ENCODE measurements around the gene DDC. TPM values are rescaled to one million over a fixed set of nuclear protein-coding genes. Genes with fewer than 3 reads are reported as not detected.

Gene DDC
- total RNA-seq, 1 experiment from 2014 or later, result 87.0 TPM

DNA sequence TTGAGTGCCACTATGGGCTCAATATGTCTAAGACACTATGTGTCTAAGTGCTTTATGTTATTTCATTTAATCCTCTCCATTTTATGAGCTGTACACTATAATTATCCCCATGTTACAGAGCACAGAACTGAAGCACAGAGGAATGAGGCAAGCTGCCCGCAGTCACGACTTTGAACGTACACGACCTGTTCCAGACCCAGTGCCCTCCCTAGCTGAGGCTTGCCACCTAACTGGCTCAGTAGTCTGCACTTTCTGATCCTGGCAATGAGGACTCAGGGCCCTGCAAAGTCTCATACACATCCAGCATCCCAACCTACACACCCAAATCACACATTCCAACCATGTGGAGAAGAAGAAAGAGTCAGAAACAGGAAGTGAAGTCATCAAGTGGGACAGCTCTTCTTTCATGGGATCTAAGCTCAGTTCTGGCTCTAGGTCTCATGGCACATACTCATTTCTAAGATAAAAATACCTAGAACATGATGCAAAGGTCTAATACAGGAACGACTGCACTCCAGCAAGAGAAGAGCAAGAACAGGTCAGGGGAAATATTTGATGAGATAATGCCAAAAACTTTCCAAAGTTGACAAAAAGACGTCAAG, 42.4 kb upstream of the DDC start:
- DNase-seq, result no peak
- no peaks in the 10 kb centered on the region for H3K9me3 Mint-ChIP-seq (ENCODE audit: unreplicated experiment)
- intact Hi-C loops (cut with micrococcal nuclease; ENCODE audit: unreplicated experiment), result no loop called here
- H3K27ac Mint-ChIP-seq (ENCODE audit: unreplicated experiment), result no peak overlapping the region
- Histone ChIP-seq H3K4me3 (ENCODE audit: low read depth, low read length) (no peak overlapping the region), H3K4me1 (no peaks in the 10 kb centered on the region), H3K36me3 (ENCODE audit: control insufficient read depth, insufficient read depth, low read length) (no peaks in the 10 kb centered on the region), H3K27me3 (replicated peaks; ENCODE audit: control insufficient read depth, insufficient read depth, low read length) (no peaks in the 10 kb centered on the region), H3K9me3 (no peaks in the 10 kb centered on the region)
- H3K4me3 Mint-ChIP-seq (ENCODE audit: unreplicated experiment), result no peak overlapping the region
- POLR2A ChIA-PET, result no interaction called here
- TF ChIP-seq, protein P1, sequence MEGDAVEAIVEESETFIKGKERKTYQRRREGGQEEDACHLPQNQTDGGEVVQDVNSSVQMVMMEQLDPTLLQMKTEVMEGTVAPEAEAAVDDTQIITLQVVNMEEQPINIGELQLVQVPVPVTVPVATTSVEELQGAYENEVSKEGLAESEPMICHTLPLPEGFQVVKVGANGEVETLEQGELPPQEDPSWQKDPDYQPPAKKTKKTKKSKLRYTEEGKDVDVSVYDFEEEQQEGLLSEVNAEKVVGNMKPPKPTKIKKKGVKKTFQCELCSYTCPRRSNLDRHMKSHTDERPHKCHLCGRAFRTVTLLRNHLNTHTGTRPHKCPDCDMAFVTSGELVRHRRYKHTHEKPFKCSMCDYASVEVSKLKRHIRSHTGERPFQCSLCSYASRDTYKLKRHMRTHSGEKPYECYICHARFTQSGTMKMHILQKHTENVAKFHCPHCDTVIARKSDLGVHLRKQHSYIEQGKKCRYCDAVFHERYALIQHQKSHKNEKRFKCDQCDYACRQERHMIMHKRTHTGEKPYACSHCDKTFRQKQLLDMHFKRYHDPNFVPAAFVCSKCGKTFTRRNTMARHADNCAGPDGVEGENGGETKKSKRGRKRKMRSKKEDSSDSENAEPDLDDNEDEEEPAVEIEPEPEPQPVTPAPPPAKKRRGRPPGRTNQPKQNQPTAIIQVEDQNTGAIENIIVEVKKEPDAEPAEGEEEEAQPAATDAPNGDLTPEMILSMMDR (IDR thresholded peaks at IDR 0.05; ENCODE audit: insufficient read depth in 1 of 2, low read depth in 1 of 2, low read length in 1 of 2, severe bottlenecking in 1 of 2, unreplicated experiment in 1 of 2), result no peak
- CTCF ChIA-PET, result interaction anchor here (0.9 kb wide), 1 partner anchor 139 kb away, joined by 6 read pairs; no protein-coding TSS in a partner anchor
- H3K4me1 Mint-ChIP-seq (ENCODE audit: low read depth, unreplicated experiment), result no peaks in the 10 kb centered on the region
- peaks cover 43% of the 10 kb centered on the region for H3K36me3 Mint-ChIP-seq (ENCODE audit: insufficient read depth, unreplicated experiment)
- no TSS peak for BruUV-seq (replicated peaks)
- no peaks in the 10 kb centered on the region for H3K27me3 Mint-ChIP-seq (ENCODE audit: insufficient read depth, unreplicated experiment)

DNA sequence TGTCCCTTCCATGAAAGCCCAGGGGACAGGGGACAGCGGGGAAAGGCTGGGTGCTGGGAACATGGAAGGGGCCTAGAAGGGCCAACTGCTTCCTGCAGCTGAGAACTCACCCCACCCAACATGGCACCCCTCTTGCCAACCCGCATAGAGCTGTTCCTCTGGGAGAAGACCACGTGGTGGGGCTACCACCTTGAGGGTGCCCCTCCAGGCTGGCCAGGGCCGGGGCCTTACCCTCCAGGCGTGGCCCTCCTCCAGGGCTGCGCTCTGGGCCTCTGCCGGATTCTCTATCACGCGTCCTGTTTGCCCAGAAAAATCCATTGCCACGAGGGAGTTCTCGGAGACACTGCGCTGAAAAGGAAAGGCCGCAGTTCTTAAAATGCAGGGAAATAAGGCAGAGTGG, 39.9 kb upstream of the DDC start:
- intact Hi-C loops (cut with micrococcal nuclease; ENCODE audit: unreplicated experiment), result no loop called here
- Mint-ChIP-seq H3K4me1 (ENCODE audit: low read depth, unreplicated experiment) (no peaks in the 10 kb centered on the region), H3K9me3 (ENCODE audit: unreplicated experiment) (no peaks in the 10 kb centered on the region), H3K27ac (ENCODE audit: unreplicated experiment) (no peak overlapping the region), H3K27me3 (ENCODE audit: insufficient read depth, unreplicated experiment) (no peaks in the 10 kb centered on the region), H3K36me3 (ENCODE audit: insufficient read depth, unreplicated experiment) (peaks cover 42% of the 10 kb centered on the region), H3K4me3 (ENCODE audit: unreplicated experiment) (no peak overlapping the region)
- H3K27me3 ChIP-seq (replicated peaks; ENCODE audit: control insufficient read depth, insufficient read depth, low read length), result no peaks in the 10 kb centered on the region
- TF ChIP-seq, protein P1 (IDR thresholded peaks at IDR 0.05; ENCODE audit: insufficient read depth in 1 of 2, low read depth in 1 of 2, low read length in 1 of 2, severe bottlenecking in 1 of 2, unreplicated experiment in 1 of 2), result no peak
- H3K36me3 ChIP-seq (ENCODE audit: control insufficient read depth, insufficient read depth, low read length), result no peaks in the 10 kb centered on the region
- H3K4me1 ChIP-seq, result no peaks in the 10 kb centered on the region
- H3K4me3 ChIP-seq (ENCODE audit: low read depth, low read length), result no peak overlapping the region
- BruUV-seq (replicated peaks), result no TSS peak
- CTCF ChIA-PET, result no interaction called here
- no peak for DNase-seq
- POLR2A ChIA-PET, result no interaction called here
- H3K9me3 ChIP-seq, result no peaks in the 10 kb centered on the region

DNA sequence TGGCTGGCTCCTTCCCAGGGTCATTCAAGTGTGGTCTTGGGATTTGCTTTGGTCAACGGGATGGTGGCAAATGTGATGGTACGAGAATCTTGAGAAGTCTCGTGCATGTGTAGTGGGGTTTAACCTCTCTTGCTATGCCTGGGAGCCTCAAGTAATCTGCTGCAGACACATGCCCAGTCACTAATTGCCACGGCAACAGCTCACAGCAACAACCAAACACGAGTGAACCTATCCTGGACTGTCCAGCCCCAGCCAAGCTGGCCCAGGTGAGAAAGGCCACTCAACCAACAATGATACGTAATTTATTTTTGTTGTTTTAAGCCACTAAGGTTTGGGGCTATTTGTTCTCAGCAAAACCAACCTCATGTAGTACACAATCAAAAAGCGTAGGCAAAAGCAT, 38.1 kb upstream of the DDC start:
- Mint-ChIP-seq H3K4me3 (ENCODE audit: unreplicated experiment) (no peak overlapping the region), H3K27ac (ENCODE audit: unreplicated experiment) (no peak overlapping the region), H3K27me3 (ENCODE audit: insufficient read depth, unreplicated experiment) (no peaks in the 10 kb centered on the region), H3K9me3 (ENCODE audit: unreplicated experiment) (no peaks in the 10 kb centered on the region), H3K4me1 (ENCODE audit: low read depth, unreplicated experiment) (peaks cover 6% of the 10 kb centered on the region), H3K36me3 (ENCODE audit: insufficient read depth, unreplicated experiment) (peaks cover 53% of the 10 kb centered on the region)
- Histone ChIP-seq H3K36me3 (ENCODE audit: control insufficient read depth, insufficient read depth, low read length) (no peaks in the 10 kb centered on the region), H3K4me1 (no peaks in the 10 kb centered on the region), H3K4me3 (ENCODE audit: low read depth, low read length) (no peak overlapping the region), H3K9me3 (no peaks in the 10 kb centered on the region), H3K27me3 (replicated peaks; ENCODE audit: control insufficient read depth, insufficient read depth, low read length) (no peaks in the 10 kb centered on the region)
- intact Hi-C loops (cut with micrococcal nuclease; ENCODE audit: unreplicated experiment), result no loop called here
- ChIA-PET CTCF (no interaction called here), POLR2A (no interaction called here)
- DNase-seq, result no peak
- BruUV-seq (replicated peaks), result no TSS peak
- TF ChIP-seq, protein P1 (IDR thresholded peaks at IDR 0.05; ENCODE audit: insufficient read depth in 1 of 2, low read depth in 1 of 2, low read length in 1 of 2, severe bottlenecking in 1 of 2, unreplicated experiment in 1 of 2), result no peak

Measured in Caco-2 (cell line).